Loucy (cell line): ENCODE measurements around the gene TOM1L2.

Source experiments
- CTCF ChIP-seq: fragments of 200-600 bp; sonication (generic); conservative IDR thresholded peaks from 2 replicates; pipeline ENCODE4 v1.5.1; 2014; ENCODE audit warnings: mild to moderate bottlenecking, antibody characterized with exemption, low read length
- EZH2phosphoT487 ChIP-seq: fragments of 200-600 bp; IDR thresholded peaks from 2 replicates; pipeline ENCODE4 v1.6.1; 2018; ENCODE audit warnings: antibody characterized with exemption, mild to moderate bottlenecking, moderate library complexity, borderline replicate concordance

- no peak for TF ChIP-seq CTCF
- TF ChIP-seq EZH2phosphoT487, result no peak
These were observed 61.1 kb downstream of the TOM1L2 start for GRCh38 chr17:17911001-17911613.
